Head of caudate nucleus (tissue), 42 donors: Measurements from ENCODE around the gene KCNA1.
A peak's percentile ranks its signal among the peaks of the same experiment; 100 is the strongest.

Source experiments
- DNase-seq, 42 donors: peaks; one replicate each; pipeline versions ENCODE4 v3.0.0 to v3.0.0-alpha.2; 2020 to 2021; ENCODE audit warnings: mixed read lengths in 7 of 42
- intact Hi-C: fragments of 100-400 bp; cut with DNase I; formaldehyde crosslinking; loops from one replicate; pipeline ENCODE4 v1.15.0; 2022

KCNA1 gene

GRCh38 chr12:4909410-4909733 lies 333 bp upstream of the KCNA1 start:
- DNase-seq: peak in 16 of 42 donors; percentile 5 to 63 (median 30)
- intact Hi-C loops: no loop called here

GRCh38 chr12:4910502-4911315 lies 1.0 kb downstream of the KCNA1 start:
- DNase-seq: peak in 37 of 42 donors; percentile 13 to 72 (median 35)
- intact Hi-C loops: no loop called here

- intact Hi-C loops: no loop called here
- peak in 16 of 42 donors; percentile 16 to 65 (median 34) for DNase-seq
Measured at GRCh38 chr12:4911316-4911994, 1.8 kb downstream of the KCNA1 start.

GRCh38 chr12:4914720-4915119 lies 5.0 kb downstream of the KCNA1 start:
- intact Hi-C loops: no loop called here

GRCh38 chr12:4915752-4916151 lies 6.0 kb downstream of the KCNA1 start:
- DNase-seq: no peak
- intact Hi-C loops: no loop called here

More at GRCh38 chr12:4914720-4915119, 5.0 kb downstream of the KCNA1 start:
- no peak for DNase-seq

GRCh38 chr12:4918950-4919660 lies 9.4 kb downstream of the KCNA1 start:
- no peak for DNase-seq
- intact Hi-C loops: no loop called here

- no peak for DNase-seq
- intact Hi-C loops: no loop called here
Measured at GRCh38 chr12:4932576-4932975, 22.9 kb downstream of the KCNA1 start.

GRCh38 chr12:4933411-4933810 lies 23.7 kb downstream of the KCNA1 start:
- intact Hi-C loops: no loop called here
- no peak for DNase-seq

- intact Hi-C loops: no loop called here
- no peak for DNase-seq
Measured at GRCh38 chr12:4934407-4935035, 24.8 kb downstream of the KCNA1 start.

- intact Hi-C loops: no loop called here
Measured at GRCh38 chr12:4938900-4939299, 29.2 kb downstream of the KCNA1 start.

GRCh38 chr12:4939418-4940023 lies 29.8 kb downstream of the KCNA1 start:
- intact Hi-C loops: no loop called here
- peak in 22 of 42 donors; percentile 22 to 77 (median 44) for DNase-seq

More at GRCh38 chr12:4938900-4939299, 29.2 kb downstream of the KCNA1 start:
- DNase-seq: no peak

- no peak for DNase-seq
- intact Hi-C loops: no loop called here
Measured at GRCh38 chr12:4943067-4943937, 33.6 kb downstream of the KCNA1 start.

GRCh38 chr12:4943938-4944284 lies 34.2 kb downstream of the KCNA1 start:
- intact Hi-C loops: no loop called here
- no peak for DNase-seq

GRCh38 chr12:4947253-4947652 lies 37.5 kb downstream of the KCNA1 start:
- intact Hi-C loops: no loop called here
- DNase-seq: no peak

- intact Hi-C loops: no loop called here
- DNase-seq: no peak
Measured at GRCh38 chr12:4951083-4951482, 41.4 kb downstream of the KCNA1 start.

- no peak for DNase-seq
- intact Hi-C loops: no loop called here
Measured at GRCh38 chr12:4951601-4952000, 41.9 kb downstream of the KCNA1 start.

- DNase-seq: no peak
- intact Hi-C loops: no loop called here
Measured at GRCh38 chr12:4954621-4955354, 45.1 kb downstream of the KCNA1 start.

GRCh38 chr12:4956054-4956453 lies 46.3 kb downstream of the KCNA1 start:
- intact Hi-C loops: no loop called here
- DNase-seq: peak in 7 of 42 donors; percentile 31 to 67 (median 44)
